Fibroblast of the aortic adventitia (primary cell): Measurements from ENCODE around the gene HMCN1. TPM values are rescaled to one million over a fixed set of nuclear protein-coding genes. Genes with fewer than 3 reads are reported as not detected.

Source experiments
- DNase-seq: peaks from one replicate; pipeline ENCODE4 v3.0.0-alpha.2; 2010; ENCODE audit warnings: low read depth
- H3K4me3 ChIP-seq: 2 replicates; pipeline ENCODE4 v1.5.1; 2011; ENCODE audit warnings: low read depth, mild to moderate bottlenecking, control low read depth, low read length, moderate library complexity
- CTCF ChIP-seq: IDR thresholded peaks from 2 replicates; pipeline ENCODE4 v1.5.1; 2011; ENCODE audit warnings: mild to moderate bottlenecking, low read length, control low read depth, inconsistent platforms; ENCODE audit not compliant: insufficient read depth
- total RNA-seq: library from RNA; depleted of rRNA; stranded (reverse); fragments of >200 nt; gene quantifications from 2 replicates; pipeline ENCODE4 v1.2.3, GENCODE V29; 2012; ENCODE audit warnings: low replicate concordance

The HMCN1 gene
- total RNA-seq, 1 donor: 106 TPM

GRCh38 chr1:185974367-185975170 is 240.4 kb downstream of the HMCN1 start:
- no peak overlapping the region for H3K4me3 ChIP-seq
- no peak for DNase-seq
- TF ChIP-seq CTCF: no peak

DNA sequence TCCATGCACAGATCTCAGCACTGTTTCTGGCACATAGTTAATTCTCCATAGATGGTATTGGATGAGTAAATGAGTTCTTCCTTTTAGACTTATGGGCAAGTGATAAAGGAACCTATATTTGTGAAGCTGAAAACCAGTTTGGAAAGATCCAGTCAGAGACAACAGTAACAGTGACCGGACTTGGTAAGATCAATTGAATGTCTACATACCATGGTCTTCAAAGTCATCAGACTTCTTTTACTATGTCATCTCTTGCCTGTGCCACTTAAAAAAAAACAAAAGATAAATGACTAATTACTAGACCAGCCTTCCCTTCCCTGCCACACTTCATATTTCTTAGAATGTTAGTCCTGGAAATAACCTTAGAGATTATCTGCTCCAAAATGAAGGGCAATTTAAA is 246.7 kb downstream of the HMCN1 start:
- H3K4me3 ChIP-seq: no peak overlapping the region
- no peak for TF ChIP-seq CTCF
- no peak for DNase-seq

GRCh38 chr1:185984113-185984836 is 250.1 kb downstream of the HMCN1 start:
- no peak for DNase-seq
- no peak overlapping the region for H3K4me3 ChIP-seq
- TF ChIP-seq CTCF: no peak

DNA sequence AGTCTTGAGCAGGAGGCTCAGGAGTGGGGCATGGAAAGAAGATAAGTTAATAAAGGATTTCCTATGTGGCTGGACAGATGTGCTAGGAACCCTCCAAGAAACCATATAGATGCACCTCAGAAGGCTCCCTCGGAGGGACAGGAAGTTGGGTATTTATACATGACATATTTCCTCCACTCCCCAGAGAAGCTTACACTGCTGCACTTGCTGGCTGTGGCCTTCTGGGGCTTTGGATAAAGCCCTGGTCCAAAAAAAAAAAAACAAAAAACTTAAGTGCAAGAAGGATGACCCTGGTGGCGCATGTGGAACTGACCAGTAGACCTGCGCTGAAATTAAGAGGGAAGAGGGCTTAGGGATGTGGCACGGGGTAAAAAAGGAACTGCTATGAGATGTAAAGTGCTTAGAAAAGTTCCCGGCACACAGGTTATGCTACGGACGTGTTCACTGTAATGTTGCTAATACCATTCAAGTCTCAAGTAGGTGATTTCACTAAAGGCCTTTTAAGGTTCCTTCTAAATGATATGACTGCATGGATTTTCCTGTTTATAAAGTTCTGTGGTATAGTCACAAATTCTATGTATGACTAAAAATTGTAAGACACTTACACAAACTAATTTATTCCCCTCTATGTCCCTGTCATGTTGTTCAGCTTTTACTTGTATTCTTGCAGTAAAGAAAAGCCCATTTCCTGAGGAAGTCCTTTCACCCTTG is 253.6 kb downstream of the HMCN1 start:
- no peak for TF ChIP-seq CTCF
- H3K4me3 ChIP-seq: no peak overlapping the region
- no peak for DNase-seq

- no peak for TF ChIP-seq CTCF
- no peak overlapping the region for H3K4me3 ChIP-seq
- DNase-seq: no peak
Measured at GRCh38 chr1:185990565-185990964, 256.4 kb downstream of the HMCN1 start.

DNA sequence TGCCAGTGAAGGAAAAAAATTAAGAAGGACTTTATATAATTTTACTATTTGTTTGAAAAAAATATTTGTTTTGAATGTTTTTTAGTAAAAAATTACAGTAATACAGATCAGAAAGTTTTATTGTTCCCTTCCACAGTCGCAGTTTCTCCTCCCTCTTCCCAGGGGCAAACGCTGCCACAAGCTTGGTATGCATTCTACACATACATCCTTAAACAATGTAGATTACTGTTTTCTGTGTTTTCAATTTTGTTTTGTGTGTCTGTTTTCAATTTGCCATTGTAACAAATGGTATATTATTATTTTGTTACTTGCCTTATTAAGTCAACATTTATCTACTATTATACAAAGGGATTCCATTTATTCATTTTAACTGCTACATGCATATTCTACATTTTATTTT is 257.1 kb downstream of the HMCN1 start:
- no peak overlapping the region for H3K4me3 ChIP-seq
- DNase-seq: no peak
- no peak for TF ChIP-seq CTCF
